ENCODE measurements around the gene PCDHGB2.
"Not testable (repeated sequence)": the region's sequence is repeated elsewhere in the genome, so short reads cannot be mapped to it uniquely, and the experiment has no call there.

PCDHGB2 gene

GRCh38 chr5:141398608-141399007 is 38.8 kb downstream of the PCDHGB2 start:
- no peak overlapping the region for H3K4me3 ChIP-seq (replicated peaks; ENCODE audit: insufficient read depth, low read length)
- no peak for DNase-seq (ENCODE audit: low read depth in 1 of 2, low spot score in 1 of 2)
- H3K27me3 ChIP-seq (ENCODE audit: insufficient read depth, poor library complexity, severe bottlenecking) = no peaks in the 10 kb centered on the region
- H3K27ac ChIP-seq (replicated peaks) = no peak overlapping the region
- no peak for TF ChIP-seq CTCF (IDR thresholded peaks at IDR 0.05; ENCODE audit: insufficient read depth, low read length)

- Histone ChIP-seq H3K27ac (replicated peaks) (no peak overlapping the region), H3K4me3 (replicated peaks; ENCODE audit: insufficient read depth, low read length) (no peak overlapping the region), H3K27me3 (ENCODE audit: insufficient read depth, poor library complexity, severe bottlenecking) (no peaks in the 10 kb centered on the region)
- DNase-seq (ENCODE audit: low read depth in 1 of 2, low spot score in 1 of 2) = no peak
- no peak for TF ChIP-seq CTCF (IDR thresholded peaks at IDR 0.05; ENCODE audit: insufficient read depth, low read length)
These were observed 39.9 kb downstream of the PCDHGB2 start for GRCh38 chr5:141399555-141400258.

GRCh38 chr5:141402553-141403243 is 42.9 kb downstream of the PCDHGB2 start, which contains the start of gene PCDHGA9:
Gene PCDHGA9, plus strand, starts transcription at chr5:141402778. Its CDS starts 175 bp downstream, at chr5:141402953.
- TF ChIP-seq REST (IDR thresholded peaks at IDR 0.05; ENCODE audit: insufficient replicate concordance, low read depth) = no peak
- TF ChIP-seq CTCF (IDR thresholded peaks at IDR 0.05; ENCODE audit: insufficient read depth, low read length) = peak; percentile 36
- Histone ChIP-seq H3K4me3 (replicated peaks; ENCODE audit: insufficient read depth, low read length) (no peak within 1 kb of the TSS), H3K27ac (replicated peaks) (no peak within 1 kb of the TSS), H3K27me3 (ENCODE audit: insufficient read depth, poor library complexity, severe bottlenecking) (no peaks in the 10 kb centered on the region)
- no peak for DNase-seq (ENCODE audit: low read depth in 1 of 2, low spot score in 1 of 2)

- no peak for DNase-seq (ENCODE audit: low read depth in 1 of 2, low spot score in 1 of 2)
- no peak overlapping the region for H3K27ac ChIP-seq (replicated peaks)
- no peak overlapping the region for H3K4me3 ChIP-seq (replicated peaks; ENCODE audit: insufficient read depth, low read length)
- no peak for TF ChIP-seq REST (IDR thresholded peaks at IDR 0.05; ENCODE audit: insufficient replicate concordance, low read depth)
- no peaks in the 10 kb centered on the region for H3K27me3 ChIP-seq (ENCODE audit: insufficient read depth, poor library complexity, severe bottlenecking)
These were observed 43.6 kb downstream of the PCDHGB2 start for GRCh38 chr5:141403387-141403786.

- not testable (repeated sequence) for DNase-seq (ENCODE audit: low read depth in 1 of 2, low spot score in 1 of 2); H3K4me3 ChIP-seq (replicated peaks; ENCODE audit: insufficient read depth, low read length); H3K27ac ChIP-seq (replicated peaks); H3K27me3 ChIP-seq (ENCODE audit: insufficient read depth, poor library complexity, severe bottlenecking)
These were observed 48.2 kb downstream of the PCDHGB2 start, which contains the start of gene PCDHGB6 for GRCh38 chr5:141407790-141408505. Gene PCDHGB6, plus strand, starts transcription at chr5:141408021. Its CDS starts 182 bp downstream, at chr5:141408203.

All from HL-60 (cell line).